Activated effector memory CD4-positive, alpha-beta T cell treated with Interleukin-2 at 50 U/mL for 16 hours (primary cell): Measurements from ENCODE around the gene LYVE1.

Source experiments
- DNase-seq: peaks from one replicate; pipeline ENCODE4 v3.0.0-alpha.2; 2020

Gene LYVE1

GRCh38 chr11:10591741-10592140 lies 23.3 kb upstream of the LYVE1 start:
- DNase-seq: no peak

- DNase-seq: no peak
Measured at GRCh38 chr11:10590218-10590915, 21.9 kb upstream of the LYVE1 start.

- DNase-seq: no peak
Measured at GRCh38 chr11:10588904-10589303, 20.4 kb upstream of the LYVE1 start.

DNA sequence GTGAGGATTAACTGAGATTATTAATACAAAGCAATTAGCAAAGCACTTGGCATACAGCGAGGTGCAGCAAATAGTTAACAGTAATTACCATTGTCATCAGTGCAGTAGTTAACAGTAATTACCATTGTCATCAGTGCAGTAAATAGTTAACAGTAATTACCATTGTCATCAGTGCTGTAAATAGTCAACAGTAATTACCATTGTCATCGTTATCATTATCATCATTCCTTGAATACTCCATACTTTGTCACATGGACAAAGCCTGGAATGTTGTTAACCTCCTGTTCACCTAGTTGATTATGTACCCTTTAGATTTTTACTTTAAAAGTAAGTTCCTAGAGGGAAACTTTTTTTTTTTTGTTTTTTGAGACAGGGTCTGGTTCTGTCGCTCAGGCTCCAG lies 19.5 kb upstream of the LYVE1 start:
- DNase-seq: no peak

DNA sequence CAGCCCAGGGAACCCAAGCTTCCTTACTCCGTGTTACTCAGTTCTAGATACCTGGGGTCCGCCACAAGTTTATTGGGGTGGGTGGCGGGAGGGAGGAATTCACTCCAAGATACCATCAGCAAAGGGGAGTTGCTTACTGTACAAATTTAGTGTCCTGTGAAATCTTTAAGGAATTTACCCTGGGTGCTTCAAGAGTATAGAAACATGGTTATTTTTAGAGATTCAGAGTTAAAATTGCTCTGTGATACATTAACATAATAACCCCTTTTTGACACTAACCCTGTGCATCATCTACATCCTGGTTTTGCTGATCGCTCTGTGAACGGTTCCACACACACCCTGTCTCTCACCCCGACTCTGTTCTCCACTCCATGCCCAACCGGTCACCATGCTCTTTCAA lies 18.9 kb upstream of the LYVE1 start:
- DNase-seq: no peak

DNA sequence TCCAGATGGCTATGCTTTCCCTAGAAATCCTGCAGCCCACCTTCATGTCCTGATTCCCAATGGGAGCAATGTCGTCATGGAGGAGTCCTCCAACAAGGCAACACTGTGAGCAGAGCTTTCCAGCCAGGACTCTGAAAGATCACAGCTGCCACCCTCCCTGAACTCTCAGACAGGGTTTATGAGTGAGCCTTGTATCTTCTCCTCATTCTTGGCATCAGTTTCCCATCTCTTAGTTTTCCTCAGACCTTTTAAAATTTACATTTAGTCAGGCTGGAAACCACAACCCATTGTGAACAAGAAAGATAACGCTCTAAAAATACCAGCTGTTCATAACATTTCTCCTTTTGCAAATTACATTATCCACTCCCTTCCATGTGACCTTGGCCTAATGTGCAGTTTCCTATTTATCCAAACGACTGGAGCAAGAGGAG lies 15.6 kb upstream of the LYVE1 start:
- no peak for DNase-seq

- DNase-seq: no peak
Measured at GRCh38 chr11:10581481-10582019, 13.1 kb upstream of the LYVE1 start.

DNA sequence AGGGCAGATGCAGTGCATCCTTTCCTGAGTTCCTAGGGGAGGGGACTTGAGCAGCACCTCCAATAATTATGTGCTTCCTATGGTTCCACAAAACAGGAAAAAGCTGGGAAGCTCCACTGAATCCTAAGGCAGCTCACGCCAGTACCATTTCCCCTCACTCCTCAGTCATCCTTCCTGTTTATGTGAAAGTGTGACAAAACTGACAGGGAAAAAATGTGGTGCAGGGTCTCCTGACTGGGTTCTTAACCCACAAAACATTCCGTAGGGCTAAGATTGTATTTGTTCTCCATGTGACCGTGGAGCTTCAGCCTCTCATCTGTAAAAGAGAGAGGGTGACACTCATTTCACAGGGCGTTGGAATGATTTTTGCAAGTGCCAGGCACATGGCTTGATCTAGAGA lies 12.2 kb upstream of the LYVE1 start:
- DNase-seq: no peak

- DNase-seq: no peak
Measured at GRCh38 chr11:10579700-10580099, 11.2 kb upstream of the LYVE1 start.

GRCh38 chr11:10576035-10576398 lies 7.6 kb upstream of the LYVE1 start:
- no peak for DNase-seq

DNA sequence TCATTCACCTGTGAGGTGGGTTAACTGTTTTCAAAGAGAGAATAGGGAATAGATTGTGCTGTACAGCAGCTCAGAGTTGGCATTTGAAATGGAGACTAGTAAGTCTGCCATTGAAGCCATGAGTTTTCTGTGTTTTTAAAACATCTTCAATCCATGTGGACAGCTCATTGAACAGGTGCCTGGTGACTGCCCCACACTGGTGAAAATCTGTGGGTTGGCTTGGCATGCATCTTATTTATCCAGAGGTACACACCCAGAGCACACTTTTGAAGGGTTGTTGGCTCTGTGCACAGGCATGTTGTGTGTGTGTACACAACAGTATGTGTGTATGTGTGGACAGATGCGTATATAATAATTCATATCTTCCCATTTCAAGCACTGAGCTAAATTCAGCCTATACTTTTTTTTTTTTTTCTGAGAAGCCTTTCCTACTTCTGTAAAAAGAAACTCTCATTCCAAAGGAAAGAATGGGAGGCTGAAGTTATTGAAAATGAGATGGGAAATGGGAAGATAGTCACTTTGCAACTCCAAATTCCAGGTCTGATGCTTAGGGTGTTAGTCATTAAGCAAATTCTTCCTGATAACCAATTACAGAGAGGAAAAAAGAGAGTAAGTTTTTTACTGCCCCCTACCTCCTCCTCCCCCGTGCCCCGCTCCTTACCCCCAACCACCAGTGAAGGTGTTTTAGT lies 7.0 kb upstream of the LYVE1 start:
- no peak for DNase-seq

DNA sequence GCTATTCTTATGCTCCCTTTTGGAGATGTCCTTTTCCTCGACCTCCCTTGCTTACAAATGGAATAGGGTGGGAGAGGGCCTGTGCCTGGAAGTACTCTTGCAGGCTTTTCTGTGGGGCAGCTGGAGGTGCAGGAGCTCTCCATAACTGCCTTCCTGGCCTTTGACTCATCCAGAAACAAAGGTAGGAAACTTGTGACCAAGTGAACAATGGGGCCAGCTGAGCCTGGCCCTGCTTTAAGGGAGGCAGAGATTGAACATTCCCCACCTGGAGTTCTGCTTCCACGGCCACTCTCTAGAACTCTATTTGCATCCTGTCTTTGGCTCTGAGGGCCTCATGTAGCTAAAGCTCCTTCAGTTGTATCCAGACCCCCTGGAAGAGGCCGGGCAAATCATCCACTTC lies 5.1 kb upstream of the LYVE1 start:
- no peak for DNase-seq

- no peak for DNase-seq
Measured at GRCh38 chr11:10573028-10573427, 4.6 kb upstream of the LYVE1 start.

- no peak for DNase-seq
Measured at GRCh38 chr11:10572533-10572932, 4.1 kb upstream of the LYVE1 start.

DNA sequence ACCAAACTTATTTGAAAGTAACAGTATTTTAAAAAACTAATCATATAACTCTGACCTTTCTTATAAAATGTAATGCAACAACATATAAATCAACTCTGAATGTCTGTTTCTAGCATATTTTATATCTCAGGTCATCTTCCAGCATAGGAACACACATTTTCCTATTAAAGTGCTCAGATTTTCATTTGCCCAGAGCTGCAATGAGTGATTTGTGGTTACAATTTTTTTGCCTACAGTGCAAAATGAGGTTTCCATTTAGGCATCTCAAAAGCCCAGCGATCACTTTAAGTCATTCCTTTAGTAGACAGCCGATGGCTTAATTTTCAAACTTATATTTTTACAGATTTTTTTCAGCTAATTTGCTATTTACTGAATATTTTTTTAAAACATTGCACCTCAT lies 1.0 kb downstream of the LYVE1 start:
- no peak for DNase-seq

DNA sequence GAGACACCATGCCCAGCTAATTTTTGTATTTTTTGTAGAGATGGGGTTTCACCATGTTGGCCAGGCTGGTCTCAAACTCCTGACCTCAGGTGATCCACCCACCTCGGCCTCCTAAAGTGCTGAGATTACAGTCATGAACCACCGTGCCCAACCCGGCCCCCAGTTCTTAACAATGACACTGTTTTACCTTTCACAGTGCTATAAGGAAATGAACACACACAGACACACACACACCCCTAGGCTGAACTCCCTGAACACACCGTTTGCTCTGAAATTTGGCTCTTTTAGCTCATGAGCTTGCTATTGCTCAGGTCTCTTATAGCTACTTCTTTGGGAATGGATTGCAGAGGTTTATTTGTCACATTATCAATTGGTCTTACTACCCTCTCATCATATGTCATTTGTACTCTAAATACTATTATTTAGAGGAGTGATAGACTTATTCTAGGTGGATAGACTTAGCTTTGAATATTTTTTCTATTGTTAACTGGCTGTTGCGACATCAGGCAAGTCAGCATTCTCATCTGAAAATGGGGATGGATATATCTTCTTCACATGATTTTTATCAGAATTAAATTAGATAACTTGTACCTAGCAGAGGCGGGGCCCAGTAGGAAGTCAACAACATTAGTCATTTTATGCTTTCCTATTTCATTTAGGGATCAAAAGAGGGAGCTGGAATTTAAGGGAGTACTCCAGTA lies 2.1 kb downstream of the LYVE1 start:
- no peak for DNase-seq

GRCh38 chr11:10565493-10565892 lies 3.0 kb downstream of the LYVE1 start:
- DNase-seq: no peak

DNA sequence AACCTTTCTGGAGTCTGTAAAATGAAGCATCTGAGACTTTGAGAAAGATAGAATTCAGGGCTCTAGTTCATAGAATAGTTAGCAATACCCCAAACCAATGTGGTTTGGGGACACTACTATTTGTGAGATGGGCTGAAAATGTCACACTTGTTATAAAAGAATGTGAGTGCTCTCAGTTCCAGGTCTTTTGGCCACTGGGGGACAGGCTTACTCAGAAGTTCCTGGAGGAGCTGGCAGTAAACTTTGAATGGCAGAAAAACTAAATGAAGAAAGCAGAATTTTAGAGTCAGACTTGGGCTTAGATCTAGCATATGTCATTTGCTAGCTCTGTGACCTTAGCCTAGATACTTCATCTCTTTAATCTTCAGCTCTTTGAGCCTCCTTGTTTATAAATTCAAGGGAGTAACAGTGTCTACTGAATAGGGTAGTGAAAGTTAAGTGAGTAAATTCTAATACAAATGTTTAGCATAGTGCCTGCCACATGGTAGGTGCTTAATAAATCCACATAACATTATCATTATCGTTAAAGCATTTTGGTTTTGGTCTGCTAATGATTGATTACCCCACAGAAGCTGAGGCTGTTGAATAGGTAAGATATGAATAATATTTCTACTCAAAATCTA lies 3.7 kb downstream of the LYVE1 start:
- no peak for DNase-seq

DNA sequence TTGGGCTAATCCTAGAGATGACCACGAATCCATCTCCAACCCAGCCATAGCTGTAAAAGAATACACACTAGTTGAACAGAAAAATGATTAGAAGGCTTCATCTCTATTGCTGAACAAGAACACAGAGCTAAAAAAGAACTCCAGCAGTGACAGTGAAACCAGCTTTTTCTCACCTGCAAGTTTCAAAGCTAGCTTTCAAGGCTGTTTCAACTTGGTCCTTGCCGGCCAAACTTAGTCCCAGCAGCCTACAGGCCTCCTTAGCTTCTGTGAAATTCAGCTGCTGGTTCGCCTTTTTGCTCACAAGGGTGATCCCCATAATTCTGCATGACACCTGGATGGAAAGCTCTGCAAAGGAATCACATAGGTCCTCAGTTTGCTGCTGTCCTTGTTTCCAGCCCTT lies 4.4 kb downstream of the LYVE1 start:
- no peak for DNase-seq

GRCh38 chr11:10561947-10562346 lies 6.5 kb downstream of the LYVE1 start:
- DNase-seq: no peak

- no peak for DNase-seq
Measured at GRCh38 chr11:10561043-10561818, 7.2 kb downstream of the LYVE1 start.

DNA sequence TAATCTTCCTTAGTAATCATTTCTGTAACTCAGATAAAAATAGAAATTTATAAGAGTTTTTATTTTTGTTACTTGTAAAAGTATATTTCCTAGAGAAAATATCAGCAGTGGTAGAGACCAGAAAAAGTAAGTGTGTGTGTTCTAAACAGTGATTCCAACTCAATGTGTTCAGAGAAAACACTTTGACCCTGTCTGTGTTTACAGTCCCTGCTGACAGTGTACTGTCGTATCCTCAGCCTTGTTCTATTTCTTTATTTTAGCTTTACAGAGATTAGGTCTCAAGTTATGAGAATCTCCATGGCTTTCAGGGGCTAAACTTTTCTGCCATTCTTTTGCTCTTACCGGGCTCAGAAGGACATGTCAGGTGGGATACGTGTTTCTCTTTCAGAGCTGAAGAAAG lies 10.2 kb downstream of the LYVE1 start:
- no peak for DNase-seq

- DNase-seq: no peak
Measured at GRCh38 chr11:10556590-10556989, 11.9 kb downstream of the LYVE1 start.
